ENCODE measurements around the gene TPO.
A peak's percentile ranks its signal among the peaks of the same experiment; 100 is the strongest.

TPO gene

GRCh38 chr2:1538663-1539062 is 125.4 kb downstream of the TPO start:
- peak; percentile 51 for DNase-seq

- DNase-seq: no peak
Observed at GRCh38 chr2:1539441-1539840, 126.2 kb downstream of the TPO start.

GRCh38 chr2:1539973-1540372 is 126.7 kb downstream of the TPO start:
- no peak for DNase-seq

DNA sequence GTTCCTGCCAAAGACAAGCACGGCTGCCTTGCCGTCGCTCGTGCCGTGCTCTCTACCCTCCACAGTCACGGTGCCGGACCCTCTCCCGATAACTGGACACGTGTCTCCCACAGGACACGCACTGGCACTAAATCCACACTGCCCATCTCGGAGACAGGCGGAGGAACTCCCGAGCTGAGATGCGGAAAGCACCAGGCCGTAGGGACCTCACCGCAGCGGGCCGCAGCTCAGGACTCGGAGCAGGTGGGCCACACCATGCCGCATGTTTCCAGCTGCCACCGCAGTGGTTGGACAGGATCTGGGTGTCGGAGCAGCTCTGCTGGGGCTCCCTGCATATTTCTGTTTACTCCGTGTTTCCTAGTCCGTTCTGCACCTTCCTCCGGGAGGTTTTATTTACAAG is 127.2 kb downstream of the TPO start:
- DNase-seq: no peak

GRCh38 chr2:1541040-1541439 is 127.8 kb downstream of the TPO start:
- DNase-seq: no peak

DNA sequence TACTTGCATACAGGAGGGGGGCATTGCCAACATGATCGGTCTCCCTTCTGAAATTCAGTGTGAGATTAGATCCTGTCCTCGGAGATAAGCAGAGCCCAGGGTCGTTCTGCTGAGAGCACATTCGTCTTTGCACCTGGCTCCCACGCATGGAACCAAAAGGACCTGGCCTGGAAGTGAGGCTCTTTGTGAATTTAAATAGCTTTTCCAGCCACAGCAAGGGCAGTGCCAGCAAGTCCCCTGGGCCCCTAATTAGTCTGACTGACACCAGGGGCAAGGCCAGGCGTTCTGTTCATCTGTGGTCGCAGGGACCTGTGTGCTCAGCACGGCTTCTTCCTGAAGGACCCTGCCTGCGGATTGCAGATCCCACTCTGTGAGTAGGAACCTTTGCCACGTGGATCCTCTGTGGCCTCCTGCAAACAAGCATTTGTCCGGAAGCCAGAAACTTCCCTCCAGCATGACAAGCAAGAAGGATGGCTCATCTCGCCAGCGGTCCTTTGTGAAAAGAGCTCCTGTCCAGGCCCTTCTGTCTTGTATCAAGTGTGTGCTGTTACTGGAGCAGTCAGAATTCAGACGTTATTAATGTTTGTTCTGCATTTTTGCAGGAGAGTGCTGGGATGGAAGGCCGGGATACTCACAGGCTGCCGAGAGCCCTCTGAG is 128.7 kb downstream of the TPO start:
- DNase-seq: no peak

DNA sequence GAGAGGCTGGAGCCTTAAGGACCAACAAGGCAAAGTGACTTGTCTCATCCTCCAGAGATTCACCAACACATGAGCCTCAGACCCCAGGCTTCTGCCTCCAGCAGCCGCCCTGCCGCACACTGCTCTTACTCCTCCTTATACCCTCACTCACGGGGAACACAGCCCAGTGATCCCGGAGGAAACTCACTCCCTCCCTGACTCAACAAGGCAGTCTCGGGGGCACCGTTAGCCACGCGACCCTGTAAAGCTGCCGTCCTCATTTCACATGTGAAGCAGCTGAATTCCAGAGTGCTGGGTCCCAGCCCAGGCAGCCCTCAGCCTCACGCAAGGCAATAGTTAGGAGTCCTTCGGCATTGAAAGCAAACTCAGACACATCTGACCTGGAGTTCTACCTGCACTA is 129.7 kb downstream of the TPO start:
- no peak for DNase-seq

DNA sequence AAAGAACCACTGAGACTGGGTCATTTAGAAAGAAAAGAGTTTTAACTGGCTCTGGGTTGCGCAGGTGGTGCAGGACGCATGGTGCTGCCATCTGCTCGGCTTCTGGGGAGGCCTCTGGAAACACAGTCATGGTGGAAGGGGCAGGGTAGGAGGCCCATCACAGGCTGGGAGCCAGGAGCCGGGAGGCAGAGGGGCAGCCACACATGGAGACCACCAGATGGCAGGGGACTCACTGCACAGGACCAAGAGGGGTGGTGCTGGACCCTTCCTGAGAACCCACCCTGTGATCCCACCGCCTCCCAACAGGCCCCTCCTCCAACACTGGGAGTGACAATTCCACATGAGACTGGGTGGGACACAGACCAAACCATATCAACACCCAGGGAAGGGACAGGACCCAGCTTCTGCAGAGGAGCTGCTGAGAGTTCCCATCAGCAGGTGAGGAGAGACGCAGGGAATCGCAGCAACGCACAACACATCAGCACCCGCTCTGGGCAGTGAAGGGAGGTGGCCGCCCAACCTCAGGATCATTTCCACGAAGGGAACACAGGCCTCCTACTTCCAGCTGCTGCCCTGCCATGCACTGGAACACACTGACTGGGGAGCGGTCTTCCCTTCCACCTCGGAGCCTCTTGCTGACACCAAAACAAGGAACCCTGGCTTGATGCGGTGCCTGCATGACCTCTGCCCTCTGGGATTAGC is 130.7 kb downstream of the TPO start:
- no peak for DNase-seq

DNA sequence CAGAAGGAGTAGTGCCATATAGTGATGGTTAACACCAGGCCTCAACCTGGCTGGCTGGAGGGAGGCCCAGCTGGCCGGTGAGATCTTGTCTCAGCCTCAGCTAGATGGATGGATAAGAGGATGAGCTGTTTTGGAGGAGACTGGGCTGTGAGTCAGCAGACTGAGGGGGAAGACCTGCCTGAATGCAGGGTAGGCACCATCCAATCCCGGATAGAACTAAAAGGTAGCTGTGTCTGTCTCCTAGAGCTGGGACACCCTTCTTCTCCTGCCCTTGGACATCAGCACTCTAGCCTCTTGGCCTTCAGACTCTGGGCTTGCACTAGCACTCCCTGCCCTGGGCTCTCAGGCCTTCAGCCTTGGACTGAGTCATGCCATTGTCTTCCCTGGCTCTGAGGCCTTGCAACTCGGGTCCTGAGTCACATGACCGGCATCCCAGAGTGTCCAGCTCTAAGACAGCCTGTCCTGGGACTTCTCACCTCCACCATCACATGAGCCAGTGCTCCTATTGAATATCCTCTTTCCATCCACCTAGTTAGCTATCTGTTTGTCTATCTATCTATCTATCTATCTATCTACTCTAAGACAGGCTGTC is 131.3 kb downstream of the TPO start:
- DNase-seq: peak; percentile 30

- DNase-seq: peak; percentile 59
Observed at GRCh38 chr2:1546023-1546591, 132.8 kb downstream of the TPO start.

DNA sequence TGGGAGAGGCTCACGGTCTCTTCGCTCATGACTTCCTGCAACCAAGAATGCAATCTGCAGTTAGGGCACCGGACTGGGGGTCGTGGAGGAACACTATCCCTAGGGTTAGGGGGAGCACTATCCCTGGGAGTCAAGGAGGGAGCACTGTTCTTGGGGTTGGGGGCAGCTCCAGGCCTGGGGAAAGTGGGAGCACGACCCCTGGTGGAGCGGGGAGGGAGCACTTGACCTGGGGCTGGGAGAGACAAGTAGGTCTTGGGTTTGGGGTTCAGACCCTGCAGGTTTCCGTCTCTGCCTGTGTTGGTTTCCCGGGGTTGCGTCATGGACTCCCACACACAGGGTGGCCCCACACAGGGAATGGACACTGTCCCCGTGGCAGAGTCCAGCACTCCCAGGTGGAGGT is 133.6 kb downstream of the TPO start:
- no peak for DNase-seq

DNA sequence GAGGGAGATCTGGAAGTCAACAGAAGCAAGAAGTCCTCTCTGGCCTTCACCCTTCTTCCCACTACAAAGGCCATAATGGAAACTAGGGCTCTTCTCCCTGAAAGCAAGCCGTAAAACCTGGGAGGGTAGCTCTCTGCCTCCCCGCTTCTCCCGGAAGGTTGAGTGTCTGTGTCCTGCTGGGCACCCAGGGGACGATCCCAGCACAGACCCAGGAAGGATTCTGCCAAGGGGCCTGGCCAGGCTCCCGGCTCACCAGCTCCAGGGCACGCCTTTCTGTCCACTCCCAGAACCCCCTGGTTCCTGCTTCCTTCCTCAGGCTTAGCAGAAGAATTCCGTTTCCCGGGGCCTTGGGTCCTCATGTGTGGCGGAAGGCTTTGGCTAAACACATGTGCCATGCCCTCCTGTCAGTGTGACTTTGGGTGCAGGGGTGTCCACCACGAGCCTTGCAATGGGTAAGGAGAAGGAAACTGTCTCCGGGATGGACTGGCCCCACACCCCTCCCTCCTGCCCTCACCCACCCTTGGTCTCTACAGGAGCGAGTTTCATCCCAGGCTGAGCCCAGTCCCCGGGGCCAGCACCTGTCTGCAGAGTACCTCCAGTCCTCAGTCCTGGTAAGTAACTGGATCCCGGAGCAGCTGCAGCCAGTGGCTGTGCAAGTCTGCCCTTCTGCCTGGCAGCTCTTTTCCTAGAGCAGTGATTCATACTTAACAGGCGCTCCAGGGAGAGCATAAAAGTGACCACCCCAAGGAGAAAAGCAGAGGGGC is 135.8 kb downstream of the TPO start:
- no peak for DNase-seq

GRCh38 chr2:1550076-1550475 is 136.8 kb downstream of the TPO start:
- DNase-seq: no peak

GRCh38 chr2:1550658-1551316 is 137.5 kb downstream of the TPO start:
- DNase-seq: peak; percentile 27

GRCh38 chr2:1551905-1552304 is 138.6 kb downstream of the TPO start:
- DNase-seq: no peak

DNA sequence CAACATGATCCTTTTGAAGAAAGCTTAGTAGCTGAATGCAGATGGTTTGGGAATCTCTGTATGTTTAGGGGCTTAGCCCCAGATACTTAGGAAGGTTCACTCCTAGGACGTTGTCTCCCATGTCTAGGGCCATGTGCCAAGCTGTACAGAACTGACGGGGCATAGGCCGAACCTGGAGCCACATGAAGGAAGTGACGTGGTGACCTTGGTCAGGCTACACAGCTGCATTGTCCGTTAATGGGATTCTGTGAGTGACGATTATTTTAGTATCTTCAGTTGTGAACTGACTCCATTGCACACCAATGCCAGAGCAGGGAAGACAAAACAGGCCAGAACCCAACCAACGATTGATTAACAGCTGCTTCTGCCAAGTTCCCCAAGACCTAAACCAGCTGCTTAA is 139.3 kb downstream of the TPO start:
- DNase-seq: no peak

GRCh38 chr2:1553671-1554295 is 140.5 kb downstream of the TPO start:
- peak; percentile 82 for DNase-seq

GRCh38 chr2:1556286-1556685 is 143.0 kb downstream of the TPO start:
- no peak for DNase-seq

DNA sequence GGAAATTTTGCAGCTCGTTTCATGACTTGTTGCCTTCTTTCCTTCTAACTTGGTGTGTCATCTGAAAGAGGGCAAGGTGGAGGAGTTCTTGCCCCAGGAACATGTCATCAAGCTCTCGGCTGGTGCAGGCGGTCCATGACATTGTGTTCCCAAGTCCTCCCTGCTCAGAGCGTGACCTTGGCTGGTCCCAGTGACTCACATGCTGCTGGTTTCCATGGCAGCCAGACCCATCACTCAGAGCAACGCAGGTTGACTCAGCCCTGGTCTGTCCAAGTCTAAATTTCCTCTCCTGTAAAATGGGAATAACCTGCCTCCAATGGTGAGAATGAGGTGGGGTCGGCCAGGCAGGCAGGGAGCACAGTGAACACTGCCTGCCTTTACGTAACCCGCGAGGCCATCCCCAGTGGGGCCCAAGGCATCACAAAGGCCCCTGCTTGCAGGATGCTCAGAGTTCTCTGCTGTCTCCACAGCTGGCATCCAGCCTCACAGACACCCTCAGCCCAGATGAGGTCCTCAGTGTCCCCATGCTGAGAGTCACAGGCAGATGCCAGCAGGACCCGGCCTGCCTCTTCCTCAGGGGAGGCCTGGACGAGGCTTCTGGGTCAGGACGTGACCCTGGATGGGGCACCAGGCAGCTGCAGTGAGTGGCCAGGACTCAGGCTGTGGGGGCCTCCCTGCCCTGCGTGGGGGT is 143.7 kb downstream of the TPO start:
- DNase-seq: peak; percentile 50

DNA sequence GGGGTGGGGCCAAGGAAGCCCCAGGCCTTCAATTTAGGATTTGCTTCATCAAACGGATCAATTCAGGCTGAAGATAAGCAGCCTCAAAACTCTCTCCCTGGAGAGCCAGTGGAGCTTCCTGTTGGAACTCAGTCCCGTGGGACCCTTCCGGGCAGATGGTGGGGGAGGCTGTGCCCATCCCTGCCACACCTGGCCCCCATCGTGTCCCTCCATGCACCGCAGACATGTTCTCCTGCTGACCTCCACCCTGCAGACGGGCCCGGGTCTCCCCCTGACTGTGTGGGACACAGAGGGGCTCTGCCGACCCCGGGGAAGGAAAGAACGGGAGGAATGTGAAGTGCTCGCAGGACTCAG is 144.2 kb downstream of the TPO start:
- DNase-seq: no peak

GRCh38 chr2:1559589-1560175 is 146.4 kb downstream of the TPO start:
- no peak for DNase-seq
